ENCODE results near the gene CLINT1.
A peak's percentile ranks its signal among the peaks of the same experiment; 100 is the strongest.

CLINT1 gene

GRCh38 chr5:157903117-157903450, 44.1 kb upstream of the CLINT1 start:
- H3K27me3 ChIP-seq (ENCODE audit: insufficient read depth, low read length), result no peaks in the 10 kb centered on the region

GRCh38 chr5:157902449-157903116, 43.6 kb upstream of the CLINT1 start:
- peaks cover 39% of the 10 kb centered on the region for H3K4me1 ChIP-seq (ENCODE audit: insufficient read depth, low read length, severe bottlenecking)
- H3K4me2 ChIP-seq (ENCODE audit: low read length), result no peak overlapping the region
- no peaks in the 10 kb centered on the region for H3F3A ChIP-seq (ENCODE audit: insufficient read depth, low read length)
- no peaks in the 10 kb centered on the region for H3K9me3 ChIP-seq (ENCODE audit: low read length)
- no peaks in the 10 kb centered on the region for H4K20me1 ChIP-seq (ENCODE audit: insufficient read depth, low read length)
- TF ChIP-seq EZH2 (IDR thresholded peaks at IDR 0.05; ENCODE audit: borderline replicate concordance, low read length), result no peak
- no peak overlapping the region for H2AFZ ChIP-seq (ENCODE audit: low read length)
- H3K27ac ChIP-seq (ENCODE audit: low read depth, low read length, poor library complexity, severe bottlenecking), result peak overlapping the region; percentile 92
- H3K9me2 ChIP-seq (ENCODE audit: low read depth, low read length), result no peaks in the 10 kb centered on the region
- H3K4me3 ChIP-seq (ENCODE audit: low read depth, low read length, poor library complexity, severe bottlenecking), result no peak overlapping the region
- H3K36me3 ChIP-seq (ENCODE audit: insufficient read depth, low read length), result no peaks in the 10 kb centered on the region
- no peaks in the 10 kb centered on the region for H3K79me2 ChIP-seq (ENCODE audit: insufficient read depth, low read length)
- no peak overlapping the region for H3K9ac ChIP-seq (ENCODE audit: low read length)
- H3K27me3 ChIP-seq (ENCODE audit: insufficient read depth, low read length), result no peaks in the 10 kb centered on the region

More at GRCh38 chr5:157903117-157903450, 44.1 kb upstream of the CLINT1 start:
- no peaks in the 10 kb centered on the region for H4K20me1 ChIP-seq (ENCODE audit: insufficient read depth, low read length)
- no peak overlapping the region for H3K4me2 ChIP-seq (ENCODE audit: low read length)
- no peaks in the 10 kb centered on the region for H3K79me2 ChIP-seq (ENCODE audit: insufficient read depth, low read length)
- no peaks in the 10 kb centered on the region for H3F3A ChIP-seq (ENCODE audit: insufficient read depth, low read length)
- peaks cover 39% of the 10 kb centered on the region for H3K4me1 ChIP-seq (ENCODE audit: insufficient read depth, low read length, severe bottlenecking)
- H3K27ac ChIP-seq (ENCODE audit: low read depth, low read length, poor library complexity, severe bottlenecking), result peak overlapping the region; percentile 92
- no peaks in the 10 kb centered on the region for H3K9me3 ChIP-seq (ENCODE audit: low read length)
- no peak overlapping the region for H3K4me3 ChIP-seq (ENCODE audit: low read depth, low read length, poor library complexity, severe bottlenecking)
- H2AFZ ChIP-seq (ENCODE audit: low read length), result no peak overlapping the region
- H3K9me2 ChIP-seq (ENCODE audit: low read depth, low read length), result no peaks in the 10 kb centered on the region
- TF ChIP-seq CTCF (IDR thresholded peaks at IDR 0.05; ENCODE audit: low read length) (no peak), EZH2 (IDR thresholded peaks at IDR 0.05; ENCODE audit: borderline replicate concordance, low read length) (no peak)
- no peak overlapping the region for H3K9ac ChIP-seq (ENCODE audit: low read length)
- H3K36me3 ChIP-seq (ENCODE audit: insufficient read depth, low read length), result no peaks in the 10 kb centered on the region

GRCh38 chr5:157900644-157901043, 41.7 kb upstream of the CLINT1 start:
- Histone ChIP-seq H2AFZ (ENCODE audit: low read length) (0 out of 2 replicates have a peak overlapping the region, but pooled peaks have one; percentile 31), H3K4me2 (ENCODE audit: low read length) (peak overlapping the region; percentile 46; the same call in 1 of the 2 replicates)

More at GRCh38 chr5:157900644-157901043, 41.7 kb upstream of the CLINT1 start:
- TF ChIP-seq CTCF (IDR thresholded peaks at IDR 0.05; ENCODE audit: low read length) (no peak), EZH2 (IDR thresholded peaks at IDR 0.05; ENCODE audit: borderline replicate concordance, low read length) (no peak)
- no peaks in the 10 kb centered on the region for H3K9me3 ChIP-seq (ENCODE audit: low read length)
- no peaks in the 10 kb centered on the region for H3K79me2 ChIP-seq (ENCODE audit: insufficient read depth, low read length)
- H3K9me2 ChIP-seq (ENCODE audit: low read depth, low read length), result no peaks in the 10 kb centered on the region
- no peak overlapping the region for H3K4me3 ChIP-seq (ENCODE audit: low read depth, low read length, poor library complexity, severe bottlenecking)
- H3F3A ChIP-seq (ENCODE audit: insufficient read depth, low read length), result no peaks in the 10 kb centered on the region
- no peaks in the 10 kb centered on the region for H4K20me1 ChIP-seq (ENCODE audit: insufficient read depth, low read length)
- no peaks in the 10 kb centered on the region for H3K36me3 ChIP-seq (ENCODE audit: insufficient read depth, low read length)
- H3K27ac ChIP-seq (ENCODE audit: low read depth, low read length, poor library complexity, severe bottlenecking), result peak overlapping the region; percentile 92
- peaks cover 32% of the 10 kb centered on the region for H3K4me1 ChIP-seq (ENCODE audit: insufficient read depth, low read length, severe bottlenecking)
- peak overlapping the region; percentile 37; the same call in 1 of the 2 replicates for H3K9ac ChIP-seq (ENCODE audit: low read length)
- no peaks in the 10 kb centered on the region for H3K27me3 ChIP-seq (ENCODE audit: insufficient read depth, low read length)

Data from OCI-LY1 (cell line).